ENCODE results near the gene COBL. TPM values are rescaled to one million over a fixed set of nuclear protein-coding genes. Genes with fewer than 3 reads are reported as not detected.

The COBL gene
- total and polyA plus RNA-seq, 2 of the 8 experiments (the other 6 are each of a cell fraction or from before 2014, with no cell fraction given) = 13.8 to 40.4 TPM

GRCh38 chr7:51198654-51199053 lies 118.0 kb downstream of the COBL start:
- no peak overlapping the region for H2AK5ac ChIP-seq (ENCODE audit: low read depth, low read length)
- no peaks in the 10 kb centered on the region for H3K9me3 ChIP-seq (ENCODE audit: insufficient read depth in 2 of 2, low read depth in 1 of 2, low read length in 1 of 2)
- H2BK20ac ChIP-seq (ENCODE audit: low read length) = no peak overlapping the region
- H3K14ac ChIP-seq (ENCODE audit: insufficient read length) = no peak overlapping the region
- peaks cover 0 to 2% of the 10 kb centered on the region in 2 experiments for H4K20me1 ChIP-seq (replicated peaks in 1 of 2; ENCODE audit: control insufficient read depth in 1 of 2, insufficient read depth in 2 of 2, low read length in 2 of 2)
- no peak overlapping the region for H3K4me3 ChIP-seq (ENCODE audit: extremely low read depth in 1 of 4, insufficient read depth in 2 of 4, low read depth in 3 of 4, low read length in 4 of 4)
- H4K5ac ChIP-seq (ENCODE audit: insufficient read length, low read depth, low read length) = no peak overlapping the region
- no peak overlapping the region for H3K23ac ChIP-seq (ENCODE audit: insufficient read length)
- H3K27me3 ChIP-seq (replicated peaks in 1 of 4; ENCODE audit: control insufficient read depth in 3 of 4, extremely low read depth in 1 of 4, insufficient read depth in 3 of 4, low read length in 3 of 4) = no peaks in the 10 kb centered on the region
- no peak for DNase-seq (ENCODE audit: low read depth in 1 of 2, low spot score in 2 of 2)
- no peak overlapping the region for H3K27ac ChIP-seq (ENCODE audit: low read depth, low read length)
- 0 out of 4 replicates have a peak, but pooled peaks cover 0 to 2% of the 10 kb centered on the region in 2 experiments for H3K79me2 ChIP-seq (ENCODE audit: control insufficient read depth in 1 of 2, insufficient read depth in 2 of 2, low read length in 2 of 2)
- TF ChIP-seq SP4 (IDR thresholded peaks at IDR 0.05; ENCODE audit: low read length) = no peak
- TF ChIP-seq TEAD4 (IDR thresholded peaks at IDR 0.05; ENCODE audit: low read depth, low read length) = no peak
- no peak for TF ChIP-seq POU5F1 (IDR thresholded peaks at IDR 0.05; ENCODE audit: low read depth, low read length)
- TF ChIP-seq RBBP5 (IDR thresholded peaks at IDR 0.05; ENCODE audit: borderline replicate concordance, low read depth, low read length) = no peak
- TF ChIP-seq RAD21 (IDR thresholded peaks at IDR 0.05 in 1 of 2, conservative IDR thresholded peaks at IDR 0.05 in 1 of 2; ENCODE audit: low read depth in 2 of 2, low read length in 2 of 2) = no peak
- no peak for TF ChIP-seq POLR2A (IDR thresholded peaks at IDR 0.05; ENCODE audit: control extremely low read depth in 1 of 2, low read depth in 2 of 2, low read length in 2 of 2)
- TF ChIP-seq EGR1 (IDR thresholded peaks at IDR 0.05; ENCODE audit: borderline replicate concordance, low read depth, low read length) = no peak
- TF ChIP-seq SP2 (IDR thresholded peaks at IDR 0.05; ENCODE audit: low read length) = no peak
- TF ChIP-seq SIRT6 (IDR thresholded peaks at IDR 0.05; ENCODE audit: low read length) = no peak
- TF ChIP-seq PHF8 (conservative IDR thresholded peaks at IDR 0.05; ENCODE audit: low read depth, low read length) = no peak
- TF ChIP-seq EP300 (IDR thresholded peaks at IDR 0.05; ENCODE audit: borderline replicate concordance in 1 of 2, low read depth in 2 of 2, low read length in 2 of 2) = no peak
- H3K36me3 ChIP-seq (ENCODE audit: control insufficient read depth in 2 of 4, insufficient read depth in 4 of 4, low read length in 3 of 4) = no peaks in the 10 kb centered on the region
- H2AFZ ChIP-seq (ENCODE audit: low read length) = no peak overlapping the region
- no peak overlapping the region for H3K9ac ChIP-seq (replicated peaks in 1 of 4; ENCODE audit: extremely low read depth in 1 of 4, low read depth in 3 of 4, low read length in 3 of 4)
- ChIA-PET POLR2A (ENCODE audit: partially characterized antibody) (interaction anchor here (1.2 kb wide), 1 partner anchor 11 kb away, joined by 3 read pairs; no protein-coding TSS in a partner anchor), CTCF (ENCODE audit: partially characterized antibody) (interaction anchor here (0.6 to 3.5 kb wide), 11 partner anchors 8 to 591 kb away, joined by 3 to 24 read pairs (median 5); no protein-coding TSS in a partner anchor)
- no peak overlapping the region for H2BK120ac ChIP-seq (replicated peaks; ENCODE audit: low read depth, low read length)
- no peak overlapping the region for H4K8ac ChIP-seq (ENCODE audit: extremely low read depth, insufficient read depth, low read length)
- no peaks in the 10 kb centered on the region for H3K79me1 ChIP-seq (ENCODE audit: low read depth, low read length)
- no peak overlapping the region for H3K18ac ChIP-seq (ENCODE audit: extremely low read depth, low read length)
- H3K23me2 ChIP-seq (ENCODE audit: low read depth, low read length) = no peaks in the 10 kb centered on the region
- FAIRE-seq = no peak
- no peak overlapping the region for H3K4ac ChIP-seq (replicated peaks; ENCODE audit: insufficient read length, low read depth, low read length)
- H3K4me1 ChIP-seq (replicated peaks in 1 of 4; ENCODE audit: control insufficient read depth in 3 of 4, insufficient read depth in 4 of 4, low read length in 3 of 4) = no peaks in the 10 kb centered on the region
- no peak overlapping the region for H2BK15ac ChIP-seq (ENCODE audit: low read length)
- no peak overlapping the region for H3K56ac ChIP-seq (replicated peaks; ENCODE audit: insufficient read length, low read depth, low read length)
- H2BK12ac ChIP-seq (ENCODE audit: low read depth, low read length) = no peak overlapping the region
- 79% methylated on average over 1 of the region's 1 CpG; no CpG with 5 or more reads in 1 of the 2 experiments for WGBS, 2 experiments (ENCODE audit: extremely low coverage in 1 of 2, insufficient coverage in 1 of 2, insufficient read length in 1 of 2, insufficient replicate concordance in 2 of 2, low coverage in 1 of 2, low lambda C conversion rate in 2 of 2, missing lambda C conversion rate in 1 of 2)
- H3K4me2 ChIP-seq (ENCODE audit: insufficient read depth in 1 of 2, low read depth in 2 of 2, low read length in 2 of 2) = no peak overlapping the region
- no peak overlapping the region for H4K91ac ChIP-seq (replicated peaks; ENCODE audit: insufficient read length, low read length)
- no peak overlapping the region for H2BK5ac ChIP-seq (ENCODE audit: low read depth, low read length)
